ENCODE results near the gene ANO1. TPM values are rescaled to one million over a fixed set of nuclear protein-coding genes. Genes with fewer than 3 reads are reported as not detected.
"Not testable (repeated sequence)": the region's sequence is repeated elsewhere in the genome, so short reads cannot be mapped to it uniquely, and the experiment has no call there.

ANO1 gene
- total and polyA plus RNA-seq, 4 donors: 7.8 to 64.8 (median 32.2) TPM

GRCh38 chr11:70034740-70035365, 43.3 kb upstream of the ANO1 start:
- Histone ChIP-seq H3K27me3 (ENCODE audit: control insufficient read depth in 4 of 4, insufficient read depth in 4 of 4, low read length in 3 of 4) (no peaks in the 10 kb centered on the region), H3K9ac (ENCODE audit: low read depth in 1 of 2, low read length in 2 of 2) (no peak overlapping the region)

GRCh38 chr11:70035665-70036064, 42.5 kb upstream of the ANO1 start:
- peaks cover 2 to 41% (median 29%) of the 10 kb centered on the region in 4 donors for H3K4me1 ChIP-seq (ENCODE audit: control insufficient read depth in 4 of 4, insufficient read depth in 4 of 4, low read length in 3 of 4)
- not testable (repeated sequence) for DNase-seq (ENCODE audit: low spot score); H3K9me3 ChIP-seq (ENCODE audit: control insufficient read depth in 4 of 4, low read length in 3 of 4); H3K36me3 ChIP-seq (ENCODE audit: control insufficient read depth in 4 of 4, insufficient read depth in 3 of 4, low read depth in 1 of 4, low read length in 3 of 4); H3K4me3 ChIP-seq (ENCODE audit: low read depth in 1 of 3, low read length in 3 of 3); H3K27ac ChIP-seq (ENCODE audit: low read depth in 1 of 2, low read length in 2 of 2); H3K9ac ChIP-seq (ENCODE audit: low read depth in 1 of 2, low read length in 2 of 2); H3K27me3 ChIP-seq (ENCODE audit: control insufficient read depth in 4 of 4, insufficient read depth in 4 of 4, low read length in 3 of 4)
- WGBS: 93% methylated on average over 2 of the region's 2 CpGs

More at GRCh38 chr11:70034740-70035365, 43.3 kb upstream of the ANO1 start:
- Histone ChIP-seq H3K4me1 (ENCODE audit: control insufficient read depth in 4 of 4, insufficient read depth in 4 of 4, low read length in 3 of 4) (peaks cover 5 to 42% (median 29%) of the 10 kb centered on the region in 4 donors), H3K9me3 (ENCODE audit: control insufficient read depth in 4 of 4, low read length in 3 of 4) (peaks cover 0 to 2% (median 0%) of the 10 kb centered on the region in 4 donors), H3K4me3 (ENCODE audit: low read depth in 1 of 3, low read length in 3 of 3) (no peak overlapping the region), H3K36me3 (ENCODE audit: control insufficient read depth in 4 of 4, insufficient read depth in 3 of 4, low read depth in 1 of 4, low read length in 3 of 4) (peaks cover 0 to 4% (median 2%) of the 10 kb centered on the region in 4 donors), H3K27ac (ENCODE audit: low read depth in 1 of 2, low read length in 2 of 2) (peak overlapping the region; percentile 49 to 76)
- TF ChIP-seq GABPA (IDR thresholded peaks at IDR 0.05 in 1 of 2, conservative IDR thresholded peaks at IDR 0.05 in 1 of 2) (no peak), FOXA2 (IDR thresholded peaks at IDR 0.05) (peak; percentile 85), REST (IDR thresholded peaks at IDR 0.05) (peak; percentile 70), HNF4G (IDR thresholded peaks at IDR 0.05) (no peak), ZBTB33 (IDR thresholded peaks at IDR 0.05) (no peak), SP1 (IDR thresholded peaks at IDR 0.05) (peak; percentile 61), RAD21 (IDR thresholded peaks at IDR 0.05) (peak; percentile 53 to 57), EGR1 (IDR thresholded peaks at IDR 0.05; ENCODE audit: low read depth in 2 of 2) (no peak), TAF1 (conservative IDR thresholded peaks at IDR 0.05) (no peak), RXRA (IDR thresholded peaks at IDR 0.05) (peak; percentile 49 to 89), NR2F2 (IDR thresholded peaks at IDR 0.05) (no peak), CTCF (IDR thresholded peaks at IDR 0.05; ENCODE audit: low read depth, low read length, missing input control) (peak; percentile 4), MAX (IDR thresholded peaks at IDR 0.05) (peak; percentile 73), JUND (IDR thresholded peaks at IDR 0.05) (peak in 1 of 2 donors; percentile 27), ATF3 (IDR thresholded peaks at IDR 0.05) (no peak), HNF4A (conservative IDR thresholded peaks at IDR 0.05) (peak; percentile 38 to 69), YY1 (IDR thresholded peaks at IDR 0.05) (peak; percentile 44), FOXA1 (IDR thresholded peaks at IDR 0.05) (peak; percentile 68)
- 35% methylated on average over 11 of the region's 11 CpGs for WGBS
- DNase-seq (ENCODE audit: low spot score): peak; percentile 31

Measured in liver (tissue), 9 donors.